HG02981 (cell line): ENCODE measurements around the gene ZHX3.

ENCODE experiments used
- ATAC-seq: cut with Tn5 transposase; IDR thresholded peaks from one replicate; pipeline ENCODE4 v1.9.1; 2021; ENCODE audit warnings: mild to moderate bottlenecking, moderate library complexity; ENCODE audit not compliant: unreplicated experiment

Gene ZHX3

GRCh38 chr20:41176711-41177552 is 140.6 kb downstream of the ZHX3 start:
- ATAC-seq: no peak

DNA sequence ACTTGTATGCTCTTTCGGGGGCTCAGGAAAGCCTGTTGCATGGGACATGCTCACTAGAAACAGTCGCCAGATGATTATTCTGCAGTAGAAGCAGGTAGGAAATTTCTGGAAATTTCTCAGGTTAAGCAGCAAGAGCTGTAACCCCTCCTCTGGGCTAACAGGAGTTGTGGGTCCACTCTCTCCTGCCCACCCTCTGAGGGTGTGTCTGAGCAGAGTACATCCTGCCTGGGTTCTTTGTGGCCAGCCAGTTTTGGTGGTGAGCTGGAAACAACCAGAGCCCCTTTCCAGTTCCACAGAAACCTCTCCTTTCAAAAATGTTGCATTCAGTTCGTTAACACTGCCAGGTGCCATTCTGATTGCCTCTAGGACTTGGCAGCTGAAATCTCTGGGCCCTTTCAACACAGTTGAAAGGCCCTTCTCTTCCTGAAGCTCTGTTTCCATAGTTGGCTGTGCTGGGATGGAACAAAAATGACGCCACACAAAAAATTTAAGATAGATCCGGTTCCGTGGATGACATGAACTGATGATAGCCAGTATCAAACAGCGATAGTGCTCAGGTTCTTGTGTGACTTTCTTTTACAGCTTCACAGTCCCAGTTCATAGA is 141.7 kb downstream of the ZHX3 start:
- no peak for ATAC-seq

GRCh38 chr20:41175201-41175651 is 142.3 kb downstream of the ZHX3 start:
- no peak for ATAC-seq

DNA sequence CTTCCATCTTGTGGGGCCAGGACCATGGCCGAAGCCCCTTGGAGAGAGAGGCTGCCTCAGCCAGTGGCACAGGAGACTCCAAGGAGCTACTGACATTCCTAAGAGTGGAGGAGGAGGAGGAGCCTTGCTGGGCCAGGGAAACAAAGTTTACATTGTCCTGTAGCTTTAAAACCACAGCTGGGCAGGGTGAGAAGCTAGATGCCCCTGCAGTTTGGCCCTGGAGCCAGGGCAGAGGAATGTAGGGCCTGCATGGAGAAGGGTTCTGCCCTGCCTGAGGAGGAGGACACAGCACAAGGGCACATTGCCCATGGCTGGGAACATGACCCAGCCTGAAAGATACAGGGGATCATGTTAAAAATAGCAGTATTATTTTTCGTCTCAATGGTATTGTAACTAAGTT is 142.7 kb downstream of the ZHX3 start:
- ATAC-seq: no peak

DNA sequence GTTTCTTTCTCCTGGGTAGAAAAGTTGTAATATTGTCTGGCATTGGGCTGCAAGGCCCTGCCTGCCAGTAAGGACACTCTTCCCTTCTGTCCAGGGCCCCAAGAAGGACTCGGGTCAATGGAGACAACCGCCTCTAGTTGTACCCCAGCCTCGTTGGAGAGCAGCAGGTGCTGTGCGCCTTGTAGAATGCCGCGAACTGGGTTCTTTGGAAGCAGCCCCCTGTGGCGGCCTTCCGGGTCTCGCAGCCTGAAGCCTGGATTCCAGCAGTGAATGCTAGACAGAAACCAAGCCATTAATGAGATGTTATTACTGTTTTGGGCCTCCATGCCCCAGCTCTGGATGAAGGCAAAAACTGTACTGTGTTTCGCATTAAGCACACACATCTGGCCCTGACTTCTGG is 143.2 kb downstream of the ZHX3 start:
- no peak for ATAC-seq

DNA sequence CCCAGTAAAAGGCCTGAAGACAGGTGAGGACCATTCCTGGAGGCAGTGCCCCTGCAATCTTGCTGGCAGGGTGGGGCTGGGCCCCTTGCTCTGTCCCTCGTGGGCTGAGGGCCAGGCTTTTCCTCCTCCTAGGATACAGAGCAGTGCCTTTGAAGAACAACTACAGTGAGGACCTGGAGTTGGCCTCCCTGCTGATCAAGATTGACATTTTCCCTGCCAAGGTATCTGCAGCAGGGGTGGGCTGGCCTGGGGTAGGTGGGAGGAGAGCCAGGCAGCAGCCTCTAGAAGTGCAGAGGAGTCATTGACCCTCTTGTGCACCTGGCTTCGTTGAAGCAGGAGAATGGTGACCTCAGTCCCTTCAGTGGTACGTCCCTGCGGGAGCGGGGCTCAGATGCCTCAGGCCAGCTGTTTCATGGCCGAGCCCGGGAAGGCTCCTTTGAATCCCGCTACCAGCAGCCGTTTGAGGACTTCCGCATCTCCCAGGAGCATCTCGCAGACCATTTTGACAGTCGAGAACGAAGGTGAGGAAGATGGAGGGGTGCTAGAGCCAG is 143.7 kb downstream of the ZHX3 start:
- no peak for ATAC-seq

DNA sequence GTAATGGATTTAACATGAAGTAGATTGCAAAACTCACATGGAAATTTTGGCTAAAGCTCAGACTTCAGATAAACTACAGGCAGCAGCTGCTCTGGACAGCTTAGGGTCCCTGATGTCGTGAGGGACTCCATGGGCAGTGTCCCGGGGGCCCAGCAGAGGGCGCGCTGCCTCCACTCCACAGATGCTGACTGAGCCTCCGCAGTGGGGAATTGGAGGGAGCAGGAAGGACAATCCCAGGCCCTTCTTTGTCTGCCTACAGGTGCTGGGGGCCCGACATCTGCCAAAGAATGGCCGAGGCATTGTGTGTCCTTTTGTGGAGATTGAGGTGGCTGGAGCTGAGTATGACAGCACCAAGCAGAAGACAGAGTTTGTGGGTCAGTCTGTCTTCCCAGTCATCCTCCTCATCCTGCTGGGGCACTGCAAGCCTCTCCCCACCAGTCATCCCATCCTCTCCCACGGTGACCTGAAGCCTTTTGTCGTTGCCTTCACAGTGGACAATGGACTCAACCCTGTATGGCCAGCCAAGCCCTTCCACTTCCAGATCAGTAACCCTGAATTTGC is 144.3 kb downstream of the ZHX3 start:
- ATAC-seq: no peak

DNA sequence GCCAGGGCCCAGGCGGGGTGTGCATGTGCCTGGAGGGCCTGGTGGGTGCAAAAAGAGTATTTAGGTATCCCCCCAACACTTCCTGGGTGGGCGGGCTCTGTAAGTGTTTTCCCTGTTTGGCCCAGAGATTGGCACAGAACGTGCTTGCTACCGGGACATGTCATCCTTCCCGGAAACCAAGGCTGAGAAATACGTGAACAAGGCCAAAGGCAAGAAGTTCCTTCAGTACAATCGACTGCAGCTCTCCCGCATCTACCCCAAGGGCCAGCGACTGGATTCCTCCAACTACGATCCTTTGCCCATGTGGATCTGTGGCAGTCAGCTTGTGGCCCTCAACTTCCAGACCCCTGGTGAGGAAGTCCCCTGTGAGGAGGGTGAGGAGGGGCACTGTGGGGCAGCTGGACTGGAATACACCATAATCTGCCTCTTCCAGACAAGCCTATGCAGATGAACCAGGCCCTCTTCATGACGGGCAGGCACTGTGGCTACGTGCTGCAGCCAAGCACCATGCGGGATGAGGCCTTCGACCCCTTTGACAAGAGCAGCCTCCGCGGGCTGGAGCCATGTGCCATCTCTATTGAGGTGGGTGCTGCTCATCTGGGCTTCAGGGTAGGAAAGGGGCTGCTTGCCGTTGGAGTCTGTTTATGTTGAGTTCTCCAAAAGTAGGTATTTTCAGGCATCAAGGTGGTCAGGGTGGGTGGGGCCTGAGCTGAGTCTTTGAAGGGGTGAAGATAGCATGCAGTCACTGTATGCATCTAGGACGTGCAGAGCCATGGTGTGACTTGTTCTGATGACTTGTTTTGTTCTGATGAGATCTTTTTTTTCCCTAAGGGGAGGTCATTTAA is 145.0 kb downstream of the ZHX3 start:
- no peak for ATAC-seq

DNA sequence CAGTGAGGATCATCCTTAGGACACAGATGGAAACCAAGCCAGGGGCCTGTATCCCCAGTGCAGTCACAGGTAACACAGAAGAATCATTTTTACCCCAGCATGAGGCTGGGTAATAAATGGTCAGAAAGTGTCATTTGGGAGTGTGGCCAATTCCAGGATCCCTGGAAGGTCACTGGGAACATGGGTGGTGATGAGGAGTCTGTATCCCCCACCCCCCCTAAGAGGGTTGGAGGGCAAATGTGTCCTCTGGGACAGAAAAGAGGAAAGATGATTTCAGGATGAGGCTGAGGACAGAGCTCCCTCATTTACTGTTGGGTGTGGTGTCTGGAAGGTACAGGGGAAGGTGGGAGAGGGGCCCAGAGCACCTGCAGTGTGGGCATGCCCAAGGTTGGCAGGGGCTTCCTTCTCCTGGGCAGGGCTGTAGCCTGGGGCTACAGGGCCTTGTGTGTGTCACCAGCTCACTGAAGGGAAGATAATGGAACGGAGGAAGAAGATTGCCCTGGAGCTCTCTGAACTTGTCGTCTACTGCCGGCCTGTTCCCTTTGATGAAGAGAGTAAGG is 145.7 kb downstream of the ZHX3 start:
- no peak for ATAC-seq

- no peak for ATAC-seq
These were observed 147.0 kb downstream of the ZHX3 start for GRCh38 chr20:41170386-41171105.

GRCh38 chr20:41169791-41170351 is 147.7 kb downstream of the ZHX3 start:
- no peak for ATAC-seq

- no peak for ATAC-seq
These were observed 148.3 kb downstream of the ZHX3 start for GRCh38 chr20:41169162-41169690.

DNA sequence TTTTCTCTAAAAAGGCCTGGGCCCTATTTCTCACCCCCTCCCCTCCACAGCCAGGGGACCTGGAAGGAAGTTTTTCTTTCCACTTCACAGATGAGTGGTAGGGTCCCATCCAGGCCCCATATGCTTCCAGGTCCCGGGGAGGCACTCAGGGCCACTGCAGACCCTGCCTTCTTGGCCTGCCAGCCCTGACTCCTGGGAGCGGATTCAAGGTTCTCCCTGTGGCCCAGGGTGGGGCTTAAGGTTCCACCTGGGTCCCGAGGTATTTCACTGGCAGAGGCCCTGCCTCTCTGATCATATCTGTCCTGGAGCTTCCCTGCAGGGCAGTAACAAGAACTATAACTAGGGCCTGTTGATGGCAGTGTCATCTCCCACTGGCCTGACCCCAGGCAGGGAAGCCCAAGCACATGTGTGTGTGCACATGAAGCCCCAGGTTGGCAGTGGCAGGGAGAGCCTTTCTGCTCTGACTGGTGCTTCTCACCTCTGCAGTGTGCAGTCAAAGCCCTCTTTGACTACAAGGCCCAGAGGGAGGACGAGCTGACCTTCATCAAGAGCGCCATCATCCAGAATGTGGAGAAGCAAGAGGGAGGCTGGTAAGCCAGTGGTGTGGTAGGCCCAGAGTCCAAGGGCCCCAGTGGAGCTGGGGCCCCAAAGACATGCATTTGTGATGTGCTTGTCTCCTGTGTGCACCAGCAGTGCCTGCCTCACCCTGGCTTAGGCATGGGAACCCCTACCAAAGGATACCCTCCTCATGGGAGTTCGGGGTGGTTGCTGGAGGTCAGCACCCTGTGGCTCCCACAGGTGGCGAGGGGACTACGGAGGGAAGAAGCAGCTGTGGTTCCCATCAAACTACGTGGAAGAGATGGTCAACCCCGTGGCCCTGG is 149.0 kb downstream of the ZHX3 start:
- ATAC-seq: no peak

GRCh38 chr20:41167481-41168253 is 149.9 kb downstream of the ZHX3 start:
- ATAC-seq: no peak

- no peak for ATAC-seq
These were observed 150.4 kb downstream of the ZHX3 start for GRCh38 chr20:41167118-41167470.

DNA sequence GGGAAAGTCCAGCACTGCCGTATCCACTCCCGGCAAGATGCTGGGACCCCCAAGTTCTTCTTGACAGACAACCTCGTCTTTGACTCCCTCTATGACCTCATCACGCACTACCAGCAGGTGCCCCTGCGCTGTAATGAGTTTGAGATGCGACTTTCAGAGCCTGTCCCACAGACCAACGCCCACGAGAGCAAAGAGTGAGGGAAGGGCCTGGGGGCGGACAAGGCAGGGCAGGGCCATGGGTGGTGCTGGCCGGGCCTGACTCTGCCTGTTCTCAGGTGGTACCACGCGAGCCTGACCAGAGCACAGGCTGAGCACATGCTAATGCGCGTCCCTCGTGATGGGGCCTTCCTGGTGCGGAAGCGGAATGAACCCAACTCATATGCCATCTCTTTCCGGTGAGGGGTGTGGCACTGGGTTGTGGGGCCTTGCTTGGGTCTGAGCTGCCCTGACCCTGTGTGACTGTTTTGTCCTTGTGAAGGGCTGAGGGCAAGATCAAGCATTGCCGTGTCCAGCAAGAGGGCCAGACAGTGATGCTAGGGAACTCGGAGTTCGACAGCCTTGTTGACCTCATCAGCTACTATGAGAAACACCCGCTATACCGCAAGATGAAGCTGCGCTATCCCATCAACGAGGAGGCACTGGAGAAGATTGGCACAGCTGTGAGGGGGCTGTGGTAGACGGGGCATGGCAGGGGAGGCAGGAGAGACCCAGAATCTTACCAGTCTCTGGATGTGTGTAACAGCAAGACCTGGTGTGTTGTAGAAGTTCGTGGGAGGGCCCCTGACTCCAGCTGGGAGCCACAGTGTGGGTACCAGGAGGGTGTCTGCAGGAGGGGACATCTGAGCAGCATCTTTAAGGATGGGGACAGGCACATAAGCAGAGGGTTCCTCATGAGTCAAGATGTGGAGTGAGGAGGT is 151.1 kb downstream of the ZHX3 start:
- no peak for ATAC-seq
